Left lobe of liver (tissue), 2 donors: ENCODE measurements around the gene FKBP1B. TPM values are rescaled to one million over a fixed set of nuclear protein-coding genes. Genes with fewer than 3 reads are reported as not detected.
A peak's percentile ranks its signal among the peaks of the same experiment; 100 is the strongest.
"Not testable (repeated sequence)": the region's sequence is repeated elsewhere in the genome, so short reads cannot be mapped to it uniquely, and the experiment has no call there.

ENCODE experiments used
- ATAC-seq: fragments of 200-7000 bp; cut with Tn5 transposase; one replicate; pipeline ENCODE4 v1.9.1; 2020; ENCODE audit warnings: mild to moderate bottlenecking, moderate library complexity
- DNase-seq: peaks from one replicate; pipeline ENCODE4 v3.0.0-alpha.2; 2020; ENCODE audit warnings: low spot score
- total RNA-seq: library from RNA; stranded (reverse); gene quantifications from one replicate; pipeline ENCODE4 v1.2.1, GENCODE V29; 2021
- donor health status: DM: no; HTN: no; CAD: no; lungs with moderate emphysema.
- donor health status: DM: no; HTN: yes; CAD: no.

FKBP1B gene
- total RNA-seq, 1 donor from 2014 or later = 9.5 TPM

DNA sequence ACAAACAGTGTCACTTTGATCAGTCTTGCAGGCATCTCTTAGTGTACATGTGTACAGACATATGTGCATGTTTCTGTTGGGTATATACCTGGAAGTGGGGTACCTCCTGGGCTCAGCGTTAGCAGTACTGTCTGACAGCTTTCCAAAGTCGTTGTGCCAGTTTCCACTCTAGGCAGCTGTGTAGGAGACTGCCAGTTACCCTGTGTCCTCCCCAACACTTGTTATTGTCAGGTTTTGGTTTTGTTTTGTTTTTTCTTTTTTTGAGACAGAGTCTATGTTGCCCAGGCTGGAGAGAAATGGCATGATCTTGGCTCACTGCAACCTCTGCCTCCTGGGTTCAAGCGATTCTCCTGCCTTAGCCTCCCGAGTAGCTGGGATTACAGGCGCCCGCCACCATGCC, 6.2 kb downstream of the FKBP1B start:
- DNase-seq = no peak

DNA sequence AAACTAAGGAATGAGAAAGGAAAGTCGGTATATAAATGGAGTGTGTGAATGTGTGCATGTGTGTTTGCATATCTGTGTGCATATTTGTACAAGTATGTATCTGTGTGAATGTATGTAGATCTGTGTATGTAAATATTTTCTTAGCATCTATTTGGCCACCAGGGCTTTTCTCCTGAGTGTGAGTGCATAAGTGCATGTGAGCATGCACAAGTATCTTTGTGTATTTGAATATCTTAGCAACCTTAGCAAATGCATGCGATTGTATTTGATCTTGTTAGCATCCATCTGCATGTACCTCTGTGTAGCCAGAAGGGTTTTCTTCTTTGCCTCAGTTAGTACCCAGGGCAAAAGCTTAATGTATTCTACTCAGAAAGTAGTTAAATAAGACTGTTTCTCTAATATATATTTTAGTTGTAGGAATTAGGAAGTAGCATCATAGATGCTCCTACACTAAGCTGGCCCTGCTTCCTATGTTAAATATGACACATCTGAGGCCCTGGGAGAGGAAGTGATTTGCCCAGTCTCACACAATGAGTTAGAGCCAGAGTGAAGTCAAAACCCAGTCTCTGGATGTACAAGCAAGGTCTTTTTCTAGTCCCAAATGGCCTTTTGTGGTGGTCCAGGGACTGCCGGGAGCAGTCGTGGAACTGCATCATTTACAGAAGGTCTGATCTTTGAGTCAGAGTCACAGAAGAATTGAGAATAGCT, 9.2 kb downstream of the FKBP1B start:
- ATAC-seq = no peak
- no peak for DNase-seq

More for the DNA sequence above, 6.2 kb downstream of the FKBP1B start:
- no peak for ATAC-seq

- ATAC-seq (no peak), DNase-seq (no peak)
Observed at GRCh38 chr2:24065341-24065740, 15.8 kb downstream of the FKBP1B start.

- DNase-seq = no peak
- no peak for ATAC-seq
Observed at GRCh38 chr2:24072259-24072658, 22.7 kb downstream of the FKBP1B start.

- DNase-seq (no peak), ATAC-seq (no peak)
Observed at GRCh38 chr2:24073816-24074215, 24.3 kb downstream of the FKBP1B start.

- ATAC-seq (no peak), DNase-seq (no peak)
Observed at GRCh38 chr2:24075259-24075658, 25.7 kb downstream of the FKBP1B start.

- DNase-seq (peak; percentile 99), ATAC-seq (peak; percentile 94)
Observed at GRCh38 chr2:24075915-24076848, 26.6 kb downstream of the FKBP1B start, which contains the start of gene SF3B6. TSS of gene SF3B6 (minus strand) at chr2:24076326. CDS start at chr2:24076229, 97 bp downstream.

- DNase-seq (no peak), ATAC-seq (no peak)
Observed at GRCh38 chr2:24076849-24077534, 27.5 kb downstream of the FKBP1B start.

- DNase-seq = no peak
- ATAC-seq = no peak
Observed at GRCh38 chr2:24077535-24077877, 28.0 kb downstream of the FKBP1B start.

DNA sequence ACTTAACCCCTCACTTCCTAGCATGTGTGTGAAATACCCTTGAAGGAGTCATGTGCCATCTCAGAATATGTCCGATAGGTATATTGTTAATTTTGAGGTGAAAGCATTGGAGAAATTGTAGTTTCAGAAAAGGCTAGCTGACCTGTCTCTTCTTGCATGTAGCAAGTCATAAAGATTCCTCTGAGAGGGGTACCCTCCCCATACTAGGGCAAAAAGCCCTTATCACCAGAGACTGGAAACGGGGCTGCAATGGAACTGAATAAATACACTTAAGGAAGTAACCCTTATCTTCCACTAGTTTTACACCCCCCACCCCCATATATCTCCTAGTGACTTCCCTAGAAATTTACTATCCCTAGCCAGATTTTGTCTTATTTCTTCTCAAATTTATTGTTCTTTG, 28.3 kb downstream of the FKBP1B start:
- no peak for ATAC-seq

GRCh38 chr2:24080701-24081100, 31.2 kb downstream of the FKBP1B start:
- ATAC-seq (no peak), DNase-seq (no peak)

More for the DNA sequence above, 28.3 kb downstream of the FKBP1B start:
- DNase-seq = no peak

DNA sequence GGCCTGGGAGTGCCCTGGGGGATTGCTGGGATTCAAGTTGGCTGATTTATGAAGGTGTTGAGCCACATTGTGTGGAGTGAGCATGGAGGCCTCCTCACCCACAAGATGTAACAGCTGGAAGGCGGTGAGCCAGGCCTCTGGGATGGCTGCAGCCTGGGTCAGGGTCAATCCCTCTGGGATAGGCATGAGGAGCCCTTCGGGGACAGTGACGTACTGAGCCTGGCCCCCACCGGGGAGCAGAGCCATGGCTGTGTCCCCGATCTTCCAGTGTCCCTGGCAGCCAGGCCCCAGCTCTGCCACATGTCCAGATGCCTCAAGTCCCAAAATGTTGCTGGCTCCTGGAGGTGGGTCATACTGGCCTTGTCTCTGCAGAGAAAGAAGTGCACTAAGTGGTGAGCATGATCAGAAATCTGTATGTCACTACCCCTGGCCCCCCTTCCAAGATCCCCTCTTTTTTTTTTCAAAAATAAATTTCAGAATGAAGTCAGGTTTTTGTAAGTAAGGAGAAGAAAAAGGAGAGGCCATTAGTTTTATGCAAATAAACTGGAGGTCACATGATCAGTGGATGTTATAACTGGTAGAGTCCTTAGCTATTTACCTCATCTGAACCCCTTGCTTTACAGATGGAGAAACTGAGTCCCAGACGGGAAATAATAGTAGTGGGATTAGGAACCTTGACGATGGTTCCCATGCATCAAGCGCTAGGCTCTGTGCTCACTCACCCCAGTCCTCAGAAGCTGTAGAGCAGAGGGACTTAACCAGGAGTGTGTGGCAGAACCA, 33.4 kb downstream of the FKBP1B start:
- DNase-seq = no peak
- ATAC-seq = no peak

- no peak for DNase-seq
- ATAC-seq = peak; percentile 82
Observed at GRCh38 chr2:24083567-24084385, 34.2 kb downstream of the FKBP1B start.

DNA sequence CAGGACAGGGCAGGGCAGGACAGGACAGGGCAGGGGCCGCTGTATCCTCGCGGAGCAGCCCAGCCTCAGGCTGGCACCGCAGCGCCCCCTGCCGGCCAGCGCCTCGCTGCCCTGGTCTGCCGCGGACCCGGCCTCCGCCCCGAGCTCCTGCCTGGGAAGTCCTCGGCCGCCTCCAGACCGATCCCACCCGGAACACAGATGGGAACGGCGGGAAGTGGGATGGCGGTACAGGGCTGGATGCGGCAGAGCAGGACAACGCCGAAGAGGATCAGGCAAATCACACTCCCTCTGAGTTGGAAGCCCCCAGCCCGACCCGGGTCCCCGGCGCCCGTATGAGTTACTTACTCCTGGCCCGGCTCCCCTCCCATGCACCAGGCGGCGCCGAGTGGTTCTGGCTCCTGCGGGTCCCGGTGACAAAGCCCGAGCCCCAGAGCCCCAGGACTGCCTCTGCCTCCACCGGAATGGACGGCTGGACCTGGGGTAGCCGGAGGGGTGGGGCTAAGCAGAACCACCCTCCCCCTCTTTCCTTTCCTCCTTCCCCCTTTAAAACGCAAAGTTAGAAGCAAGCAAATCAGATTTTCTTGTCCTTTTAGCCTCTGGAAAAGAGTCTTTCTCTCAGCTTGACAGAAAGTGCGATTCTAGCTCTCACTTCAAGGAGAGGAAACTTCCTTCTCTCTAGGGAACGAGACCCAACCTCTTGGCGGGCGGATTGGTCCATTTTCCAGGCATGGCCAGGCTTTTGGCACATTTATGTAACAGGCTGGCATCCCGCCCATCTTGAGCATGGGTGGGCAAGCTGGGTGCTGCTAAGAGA, 35.1 kb downstream of the FKBP1B start, which contains the start of gene TP53I3:
TSS of gene TP53I3 (minus strand) at position 449 of the 814 bp plus-strand sequence. CDS start 508 bp downstream, outside the sequence.
- peak; percentile 92 for DNase-seq
- ATAC-seq = peak; percentile 95

DNA sequence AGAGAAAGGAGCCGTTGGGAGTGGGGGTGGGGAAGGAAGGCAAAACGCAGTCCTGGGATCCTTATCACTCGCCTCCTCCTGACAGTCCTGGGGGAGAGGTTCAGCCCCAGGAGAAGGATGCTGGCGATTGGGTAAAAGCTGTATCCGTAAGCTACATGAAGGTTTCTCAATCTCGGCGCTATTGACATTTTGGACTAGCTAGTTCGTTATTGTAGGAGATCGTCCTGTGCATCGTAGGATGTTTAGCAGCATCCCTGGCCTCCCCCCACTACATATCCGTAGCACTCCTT, 35.6 kb downstream of the FKBP1B start:
- ATAC-seq = no peak
- DNase-seq = no peak

- ATAC-seq = no peak
Observed at GRCh38 chr2:24086241-24086640, 36.7 kb downstream of the FKBP1B start.

DNA sequence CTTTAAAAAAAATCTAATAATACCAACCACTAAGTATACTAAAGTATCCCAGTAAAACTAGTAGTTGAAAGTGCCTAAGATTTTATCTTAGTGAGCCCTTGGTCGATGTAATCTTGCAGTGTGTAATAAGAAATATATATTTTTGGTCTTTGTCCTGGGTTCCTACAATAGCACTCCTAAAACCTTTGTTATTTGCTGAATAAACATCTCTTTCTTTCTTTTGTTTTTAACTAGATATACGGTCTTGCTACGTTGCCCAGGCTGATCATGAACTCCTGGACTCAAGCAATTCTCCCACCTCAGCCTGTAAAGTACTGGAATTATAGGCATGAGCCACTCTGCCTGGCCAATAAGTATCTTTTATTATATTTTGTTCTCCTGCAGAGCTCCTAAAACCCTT, 37.5 kb downstream of the FKBP1B start:
- no peak for ATAC-seq
- DNase-seq = no peak

More at GRCh38 chr2:24086241-24086640, 36.7 kb downstream of the FKBP1B start:
- DNase-seq = no peak

DNA sequence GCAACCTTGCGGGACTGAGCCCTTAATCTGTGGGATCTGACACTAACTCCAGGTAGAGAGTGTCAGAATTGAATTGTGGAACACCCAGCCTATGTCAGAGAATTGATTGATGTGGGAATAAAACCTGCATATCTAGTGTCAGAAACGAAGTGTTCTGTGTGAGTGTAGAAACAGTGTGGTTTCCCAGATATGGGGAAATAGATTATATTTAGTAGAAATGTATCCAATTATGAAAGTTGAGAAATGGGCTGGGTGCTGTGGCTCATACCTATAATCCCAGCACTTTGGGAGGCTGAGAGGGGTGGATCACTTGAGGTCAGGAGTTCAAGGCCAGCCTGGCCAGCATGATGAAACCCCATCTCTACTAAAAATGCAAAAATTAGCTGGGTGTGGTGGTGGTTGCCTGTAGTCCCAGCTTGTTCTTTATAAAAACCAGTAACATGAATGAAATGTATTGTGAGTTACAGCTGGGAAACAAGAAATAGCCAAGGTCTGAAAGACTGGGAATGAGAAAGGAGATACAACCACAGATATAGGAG, 39.3 kb downstream of the FKBP1B start:
- no peak for ATAC-seq
- DNase-seq = no peak

GRCh38 chr2:24093270-24093669, 43.7 kb downstream of the FKBP1B start:
- DNase-seq, ATAC-seq: not testable (repeated sequence)
